Skeletal muscle satellite cell (primary cell): ENCODE measurements around the gene ZFP69B. TPM values are rescaled to one million over a fixed set of nuclear protein-coding genes. Genes with fewer than 3 reads are reported as not detected.

Experiments used
- H3K27me3 ChIP-seq: 2 replicates; pipeline ENCODE4 v1.7.0; 2013; ENCODE audit warnings: low read length; ENCODE audit not compliant: control insufficient read depth, insufficient read depth
- H3K36me3 ChIP-seq: 2 replicates; pipeline ENCODE4 v1.7.0; 2013; ENCODE audit warnings: mild to moderate bottlenecking, control low read depth, low read length; ENCODE audit not compliant: insufficient read depth
- H3K4me1 ChIP-seq: 2 replicates; pipeline ENCODE4 v1.7.0; 2013; ENCODE audit warnings: low read length; ENCODE audit not compliant: control insufficient read depth, insufficient read depth
- H3K4me2 ChIP-seq: 2 replicates; pipeline ENCODE4 v1.7.0; 2013; ENCODE audit warnings: mild to moderate bottlenecking, low read length
- H3K4me3 ChIP-seq: 2 replicates; pipeline ENCODE4 v1.7.0; 2013; ENCODE audit warnings: low read length
- H3K9ac ChIP-seq: 2 replicates; pipeline ENCODE4 v1.7.0; 2013; ENCODE audit warnings: mild to moderate bottlenecking, low read depth, low read length, moderate library complexity
- H3K9me3 ChIP-seq: replicated peaks from 2 replicates; pipeline ENCODE4 v1.7.0; 2013; ENCODE audit warnings: mild to moderate bottlenecking, control low read depth, low read length
- total RNA-seq: library from RNA; depleted of rRNA; stranded (reverse); fragments of >200 nt; gene quantifications from 2 replicates; pipeline ENCODE4 v1.2.3, GENCODE V29; 2012; rRNA removed

The ZFP69B gene
- total RNA-seq = 3.7 and 6.6 TPM in 2 replicates

DNA sequence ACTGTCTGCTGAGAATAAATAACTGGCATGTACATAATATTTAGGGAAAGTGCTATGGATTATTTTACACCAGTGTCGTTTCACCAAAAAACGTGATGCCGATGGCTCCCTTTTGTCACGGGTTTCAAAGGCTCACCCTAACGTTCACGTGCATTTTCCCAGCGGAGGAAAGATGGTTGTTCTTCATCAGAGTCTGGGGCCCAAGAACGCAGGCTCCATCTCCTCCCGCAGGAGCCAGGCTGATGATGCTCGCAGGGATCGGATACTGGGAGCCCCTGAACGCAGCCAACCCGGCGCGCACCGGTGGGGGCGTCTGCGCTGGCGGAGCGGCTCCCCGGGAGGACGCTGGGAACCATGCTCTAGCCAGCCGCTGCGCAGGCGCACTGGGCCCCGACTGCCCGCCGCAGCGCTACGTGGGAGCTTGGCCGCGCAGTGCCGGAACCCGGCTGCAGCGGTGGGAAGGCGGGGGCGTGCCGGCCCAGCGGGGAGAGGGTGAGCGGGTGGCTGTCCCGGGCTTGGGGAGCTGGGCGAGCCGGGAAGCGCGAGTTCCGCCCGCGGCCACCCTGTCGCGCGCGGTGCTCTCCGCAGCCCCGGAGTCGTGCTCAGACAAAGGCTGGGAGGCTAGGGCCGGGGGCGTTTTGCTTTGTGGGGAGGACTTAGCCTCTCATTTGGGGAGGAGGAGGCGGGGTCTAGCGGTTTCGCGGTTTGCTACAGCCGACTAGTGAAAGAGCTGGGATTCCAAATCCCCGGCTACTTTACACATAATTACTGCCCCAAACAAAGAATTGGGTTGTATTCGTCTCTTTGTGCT lies at the start of gene ZFP69B:
TSS of gene ZFP69B (plus strand) at position 793 of the 811 bp plus-strand sequence. CDS start 486 bp downstream, outside the sequence.
- Histone ChIP-seq H3K27me3 (no peaks in the 10 kb centered on the region), H3K4me3 (peak within 1 kb of the TSS; percentile 79), H3K36me3 (peaks cover 8% of the 10 kb centered on the region), H3K4me1 (peaks cover 12% of the 10 kb centered on the region), H3K9ac (peak within 1 kb of the TSS; percentile 82), H3K9me3 (peaks cover 9% of the 10 kb centered on the region), H3K4me2 (peak within 1 kb of the TSS; percentile 91)

DNA sequence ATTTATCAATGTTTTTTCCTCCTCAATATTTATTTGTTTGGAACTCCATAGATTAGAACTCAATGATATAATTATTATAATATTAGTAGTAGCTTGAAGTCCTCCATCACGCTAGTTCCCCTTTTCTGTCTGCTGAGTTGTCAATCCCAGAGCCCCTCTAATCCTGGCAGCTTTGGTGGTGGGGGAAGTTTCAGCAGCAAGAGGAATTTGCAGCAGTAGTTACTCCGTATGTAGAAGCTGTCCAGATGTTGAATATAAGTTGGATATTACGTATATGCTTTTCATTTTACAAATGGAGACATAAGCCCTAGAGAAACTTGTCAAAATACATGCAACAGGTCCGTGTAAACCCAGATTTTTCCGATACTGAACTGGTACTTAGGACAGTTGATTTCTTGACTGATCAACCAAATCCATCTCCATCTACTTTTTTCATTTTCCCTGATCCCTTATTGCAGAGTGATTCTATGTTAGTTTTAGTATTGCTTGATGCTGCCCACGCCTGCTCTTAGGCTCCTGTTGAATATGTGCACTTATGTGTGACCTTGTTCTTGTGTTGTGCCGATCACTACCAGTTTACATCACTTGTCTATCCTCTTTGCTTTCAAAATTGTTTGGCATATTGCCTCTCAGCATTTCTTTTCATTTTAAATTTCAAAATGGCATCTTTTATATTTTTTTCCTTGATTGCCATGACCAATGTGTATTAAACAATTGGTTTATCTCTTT lies 48.6 kb upstream of the ZFP69B start:
- H3K4me2 ChIP-seq = no peak overlapping the region
- H3K4me3 ChIP-seq = no peak overlapping the region
- H3K4me1 ChIP-seq = no peaks in the 10 kb centered on the region
- no peaks in the 10 kb centered on the region for H3K27me3 ChIP-seq
- no peaks in the 10 kb centered on the region for H3K9me3 ChIP-seq
- no peaks in the 10 kb centered on the region for H3K36me3 ChIP-seq
- H3K9ac ChIP-seq = no peak overlapping the region

DNA sequence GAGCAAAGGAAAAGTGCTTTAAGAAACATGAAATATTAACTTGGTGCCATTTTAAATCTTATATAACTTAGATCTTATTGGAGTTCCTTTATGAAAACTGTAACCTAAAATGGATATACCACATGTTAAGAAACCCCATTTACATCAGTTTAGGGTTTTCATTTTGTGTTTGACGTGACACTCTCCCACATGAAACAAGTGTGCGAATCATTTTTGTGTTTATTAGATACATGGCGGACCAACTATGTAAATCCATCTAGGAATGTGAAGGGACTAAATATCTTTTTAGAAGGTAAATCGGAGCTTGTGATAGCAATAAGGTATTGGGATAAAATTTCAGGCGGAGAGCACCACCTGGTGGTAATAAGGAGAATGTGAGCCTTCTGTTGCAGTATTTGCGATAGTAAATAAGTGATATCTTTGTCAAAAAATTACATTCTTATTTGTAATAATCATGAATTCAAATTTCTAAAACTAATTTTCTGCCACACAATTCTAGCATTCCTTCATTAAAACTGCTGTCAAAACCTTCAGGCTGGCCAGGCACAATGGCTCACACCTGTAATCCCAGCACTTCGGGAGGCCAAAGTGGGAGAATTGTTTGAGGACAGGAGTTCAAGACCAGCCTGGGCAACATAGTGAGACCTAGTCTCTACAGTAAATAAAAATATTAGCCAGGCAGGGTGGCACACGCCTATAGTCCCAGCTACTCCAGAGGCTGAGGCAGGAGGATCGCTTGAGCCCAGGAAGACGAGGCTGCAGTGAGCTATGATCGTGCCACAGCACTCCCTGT lies 45.4 kb upstream of the ZFP69B start:
- H3K4me1 ChIP-seq = no peaks in the 10 kb centered on the region
- H3K4me3 ChIP-seq = no peak overlapping the region
- no peak overlapping the region for H3K4me2 ChIP-seq
- H3K9ac ChIP-seq = no peak overlapping the region
- no peaks in the 10 kb centered on the region for H3K9me3 ChIP-seq
- H3K36me3 ChIP-seq = peaks cover 4% of the 10 kb centered on the region
- no peaks in the 10 kb centered on the region for H3K27me3 ChIP-seq

DNA sequence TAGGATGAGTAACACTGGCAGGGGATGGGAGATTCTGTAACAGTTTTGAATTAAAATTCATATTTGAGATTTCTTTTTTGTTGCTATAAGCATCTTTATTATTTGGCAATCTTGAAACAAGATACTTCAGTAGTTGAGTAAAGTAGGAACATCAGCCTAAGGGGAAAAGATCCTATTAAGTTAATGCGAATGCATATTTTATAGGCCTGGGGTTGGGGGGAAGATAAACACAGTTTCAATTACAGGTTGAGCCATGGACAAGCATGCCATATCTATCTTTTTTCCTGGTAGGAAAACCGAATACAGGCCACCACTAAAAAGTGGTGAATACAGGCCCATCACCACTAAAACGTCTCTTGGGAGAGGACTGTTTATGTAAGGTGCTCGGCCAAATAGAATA lies 44.5 kb upstream of the ZFP69B start:
- H3K36me3 ChIP-seq = peaks cover 4% of the 10 kb centered on the region
- H3K27me3 ChIP-seq = no peaks in the 10 kb centered on the region
- H3K4me1 ChIP-seq = no peaks in the 10 kb centered on the region
- no peaks in the 10 kb centered on the region for H3K9me3 ChIP-seq
- no peak overlapping the region for H3K9ac ChIP-seq
- H3K4me3 ChIP-seq = no peak overlapping the region
- H3K4me2 ChIP-seq = no peak overlapping the region

DNA sequence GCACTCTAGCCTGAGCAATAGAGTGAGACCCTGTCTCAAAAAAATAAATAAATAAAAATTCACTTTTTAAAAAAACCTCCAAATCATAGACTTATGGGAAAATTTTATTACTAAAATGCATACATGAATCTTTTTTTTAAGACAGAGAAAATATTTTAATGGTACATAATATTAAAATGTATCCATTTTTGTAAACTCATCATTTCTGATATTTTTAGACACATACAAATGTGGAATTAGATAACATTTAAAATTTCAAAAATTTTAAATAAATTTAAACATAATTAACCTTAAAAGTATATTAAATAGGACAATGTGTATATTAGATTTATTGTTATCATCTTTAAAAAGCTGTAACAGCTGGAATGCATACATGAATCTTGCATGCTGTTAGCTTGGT lies 42.8 kb upstream of the ZFP69B start:
- Histone ChIP-seq H3K4me2 (no peak overlapping the region), H3K4me1 (no peaks in the 10 kb centered on the region), H3K4me3 (no peak overlapping the region), H3K9me3 (no peaks in the 10 kb centered on the region), H3K27me3 (no peaks in the 10 kb centered on the region), H3K36me3 (peaks cover 4% of the 10 kb centered on the region), H3K9ac (no peak overlapping the region)

DNA sequence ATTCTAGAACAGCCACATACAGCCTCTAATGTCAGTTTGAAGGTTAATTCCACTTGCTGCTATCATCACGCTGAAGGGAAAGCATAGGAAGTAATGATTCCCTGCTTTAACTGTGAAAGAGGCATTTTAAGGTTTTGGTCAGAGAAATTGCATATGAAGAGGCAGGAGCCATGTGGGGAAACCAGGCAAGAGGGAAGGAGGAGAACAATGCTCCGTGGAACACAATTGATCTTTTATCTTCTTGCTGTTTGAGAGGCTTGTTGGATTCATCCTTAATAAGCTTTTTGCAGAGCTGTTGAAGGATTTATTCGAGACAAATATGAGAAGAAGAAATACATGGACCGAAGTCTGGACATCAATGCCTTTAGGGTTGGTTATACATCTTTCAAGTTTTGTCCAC lies 40.8 kb upstream of the ZFP69B start:
- peaks cover 8% of the 10 kb centered on the region for H3K36me3 ChIP-seq

DNA sequence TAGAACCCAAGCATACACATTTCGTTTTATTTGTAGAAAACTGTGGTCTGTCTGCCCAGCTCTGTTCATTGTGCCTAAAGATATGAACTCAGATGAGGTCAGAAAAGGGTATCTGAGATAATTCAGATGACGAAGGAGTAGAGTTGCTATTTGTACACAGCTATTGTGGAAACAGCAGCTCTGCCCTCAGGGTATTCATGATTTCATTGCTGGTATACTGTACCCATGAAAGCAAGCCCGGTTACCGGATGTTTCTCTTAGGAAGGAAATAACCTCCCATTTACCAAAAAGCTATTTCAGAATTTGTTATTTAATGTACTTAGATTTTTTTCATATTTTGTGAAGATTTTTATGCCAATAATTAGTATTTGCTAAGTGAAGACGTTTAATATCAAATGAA lies 39.0 kb upstream of the ZFP69B start:
- peaks cover 18% of the 10 kb centered on the region for H3K36me3 ChIP-seq
- H3K27me3 ChIP-seq = no peaks in the 10 kb centered on the region
- no peaks in the 10 kb centered on the region for H3K4me1 ChIP-seq
- H3K9ac ChIP-seq = no peak overlapping the region
- H3K4me3 ChIP-seq = no peak overlapping the region
- no peak overlapping the region for H3K4me2 ChIP-seq
- H3K9me3 ChIP-seq = no peaks in the 10 kb centered on the region

More for the DNA sequence above, 40.8 kb upstream of the ZFP69B start:
- Histone ChIP-seq H3K27me3 (no peaks in the 10 kb centered on the region), H3K9ac (no peak overlapping the region), H3K4me3 (no peak overlapping the region), H3K9me3 (no peaks in the 10 kb centered on the region), H3K4me2 (no peak overlapping the region), H3K4me1 (no peaks in the 10 kb centered on the region)

DNA sequence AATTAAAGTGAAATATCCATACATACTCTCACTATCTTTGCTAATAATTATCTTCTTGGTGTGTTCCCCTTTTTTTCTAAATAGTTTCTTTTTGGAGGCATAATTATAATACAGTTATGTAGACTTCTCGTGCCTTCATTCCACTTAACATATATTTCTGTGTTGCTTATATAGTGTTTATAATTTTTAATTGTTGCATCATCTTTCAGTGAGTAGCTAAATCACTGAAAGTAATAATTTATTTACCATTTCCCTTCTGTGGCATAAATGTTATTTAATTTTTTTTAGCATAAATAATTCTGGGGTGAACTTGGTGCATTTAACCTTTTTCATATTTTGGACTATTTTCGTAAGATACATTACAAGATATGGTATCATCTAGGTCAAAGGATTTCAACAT lies 38.4 kb upstream of the ZFP69B start:
- Histone ChIP-seq H3K4me2 (no peak overlapping the region), H3K4me1 (no peaks in the 10 kb centered on the region), H3K9me3 (no peaks in the 10 kb centered on the region), H3K9ac (no peak overlapping the region), H3K27me3 (no peaks in the 10 kb centered on the region), H3K4me3 (no peak overlapping the region), H3K36me3 (peaks cover 24% of the 10 kb centered on the region)

DNA sequence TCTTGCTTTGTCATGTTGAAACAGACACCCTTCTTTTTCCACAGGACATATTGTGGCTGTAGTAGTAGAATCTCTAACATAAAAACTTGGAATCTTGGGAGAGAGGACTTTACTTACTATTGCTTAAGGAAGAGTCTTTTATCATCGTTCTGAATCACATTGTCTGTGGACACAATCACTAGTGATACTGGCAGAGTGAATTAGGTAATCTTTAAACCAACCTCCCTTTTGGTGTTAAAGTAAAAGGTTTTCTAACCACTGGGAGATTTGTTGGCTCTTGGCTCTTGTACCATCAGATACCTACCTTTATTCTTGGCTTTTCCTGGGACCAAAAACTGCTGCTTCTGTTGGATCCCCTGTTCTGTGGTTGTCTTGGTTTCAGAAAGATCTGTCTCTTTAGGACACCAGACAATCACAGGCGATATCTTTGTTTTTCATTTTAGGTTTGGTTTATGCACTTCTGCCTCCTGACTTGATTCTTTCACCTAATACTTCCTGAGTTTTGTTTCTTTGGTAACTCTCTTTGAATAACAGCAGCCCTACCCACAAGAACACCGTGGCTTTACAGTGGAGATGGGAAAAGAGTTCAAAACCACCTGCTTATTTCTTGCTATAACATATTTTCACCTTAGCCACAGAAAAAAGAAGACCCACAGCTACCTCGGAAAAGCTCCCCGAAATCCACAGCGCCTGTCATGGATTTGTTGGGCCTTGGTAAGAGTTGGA lies 36.6 kb upstream of the ZFP69B start:
- Histone ChIP-seq H3K36me3 (peaks cover 40% of the 10 kb centered on the region), H3K27me3 (no peaks in the 10 kb centered on the region), H3K9ac (no peak overlapping the region), H3K4me2 (no peak overlapping the region), H3K4me3 (no peak overlapping the region), H3K9me3 (no peaks in the 10 kb centered on the region), H3K4me1 (no peaks in the 10 kb centered on the region)

DNA sequence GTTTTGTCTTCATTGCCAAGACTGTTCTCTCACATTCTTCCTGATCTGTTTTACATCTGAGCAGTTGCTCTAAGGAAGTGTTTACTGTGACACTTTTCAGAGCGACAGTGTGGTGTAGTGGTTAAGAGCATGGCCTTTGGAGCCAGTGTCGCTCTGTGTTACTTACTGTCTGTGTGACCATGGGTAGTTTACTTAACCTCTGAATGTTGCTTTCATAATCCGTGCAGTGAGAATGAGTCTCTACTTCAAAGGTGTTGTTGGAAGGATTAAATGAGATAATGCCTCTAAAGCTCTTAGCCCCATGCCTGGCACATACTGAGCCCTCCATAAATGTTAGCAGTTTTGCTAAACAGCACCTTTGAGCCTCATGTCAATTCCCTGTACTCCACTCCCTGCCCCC lies 35.9 kb upstream of the ZFP69B start:
- Histone ChIP-seq H3K9ac (no peak overlapping the region), H3K27me3 (no peaks in the 10 kb centered on the region), H3K9me3 (no peaks in the 10 kb centered on the region), H3K4me3 (no peak overlapping the region), H3K4me1 (no peaks in the 10 kb centered on the region), H3K4me2 (no peak overlapping the region), H3K36me3 (peaks cover 41% of the 10 kb centered on the region)

DNA sequence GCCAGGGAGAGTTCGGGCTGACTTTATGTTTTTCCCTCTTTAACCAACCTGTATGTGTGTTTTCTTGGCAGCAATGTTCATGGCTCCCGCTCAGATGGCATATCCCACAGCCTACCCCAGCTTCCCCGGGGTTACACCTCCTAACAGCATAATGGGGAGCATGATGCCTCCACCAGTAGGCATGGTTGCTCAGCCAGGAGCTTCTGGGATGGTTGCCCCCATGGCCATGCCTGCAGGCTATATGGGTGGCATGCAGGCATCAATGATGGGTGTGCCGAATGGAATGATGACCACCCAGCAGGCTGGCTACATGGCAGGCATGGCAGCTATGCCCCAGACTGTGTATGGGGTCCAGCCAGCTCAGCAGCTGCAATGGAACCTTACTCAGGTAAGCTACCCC lies 33.6 kb upstream of the ZFP69B start:
- peaks cover 43% of the 10 kb centered on the region for H3K36me3 ChIP-seq
- no peak overlapping the region for H3K4me2 ChIP-seq
- H3K4me3 ChIP-seq = no peak overlapping the region
- H3K9me3 ChIP-seq = no peaks in the 10 kb centered on the region
- H3K9ac ChIP-seq = no peak overlapping the region
- no peaks in the 10 kb centered on the region for H3K4me1 ChIP-seq
- H3K27me3 ChIP-seq = no peaks in the 10 kb centered on the region
